Hematopoietic multipotent progenitor cell treated with erythropoietin and hydrocortisone succinate and interleukin-3 and kit ligand, for 4 days (in vitro differentiated cells): ENCODE data around the gene CCDC57.
A peak's percentile ranks its signal among the peaks of the same experiment; 100 is the strongest.

Experiments used
- DNase-seq: peaks from one replicate; pipeline ENCODE4 v3.0.0-alpha.2; 2015

CCDC57 gene

DNA sequence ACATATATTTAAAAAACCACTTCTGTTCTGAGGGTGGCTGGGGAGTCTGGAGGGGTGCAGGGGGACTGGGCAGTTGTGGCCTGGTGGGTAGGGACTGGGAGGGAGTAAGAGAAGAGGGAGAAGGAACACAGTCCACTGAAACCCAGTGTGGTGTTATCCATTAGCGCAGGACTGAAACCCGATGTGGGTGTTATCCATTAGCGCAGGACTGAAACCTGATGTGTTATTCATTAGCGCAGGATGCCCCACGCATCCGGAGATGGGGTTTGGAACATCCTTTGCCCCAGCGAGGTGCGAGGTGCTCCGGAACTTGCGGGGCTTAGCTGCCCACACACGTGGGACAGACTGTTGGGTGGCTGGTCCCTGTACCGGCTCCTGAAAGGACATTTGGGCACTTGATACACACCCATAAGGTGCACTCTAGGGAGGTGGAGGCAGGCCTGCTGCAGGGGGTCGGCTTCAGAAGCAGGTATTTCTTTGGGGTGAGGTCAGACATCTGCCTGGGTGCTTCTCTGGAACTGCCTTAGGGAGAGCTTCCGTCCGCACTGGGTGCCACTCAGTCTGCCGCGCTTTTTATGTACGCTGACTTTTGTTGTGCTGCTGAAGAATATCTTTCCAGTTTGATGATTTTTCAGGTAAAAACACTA, 94.4 kb downstream of the CCDC57 start:
- no peak for DNase-seq

GRCh38 chr17:82117139-82118090, 95.2 kb downstream of the CCDC57 start:
- no peak for DNase-seq

DNA sequence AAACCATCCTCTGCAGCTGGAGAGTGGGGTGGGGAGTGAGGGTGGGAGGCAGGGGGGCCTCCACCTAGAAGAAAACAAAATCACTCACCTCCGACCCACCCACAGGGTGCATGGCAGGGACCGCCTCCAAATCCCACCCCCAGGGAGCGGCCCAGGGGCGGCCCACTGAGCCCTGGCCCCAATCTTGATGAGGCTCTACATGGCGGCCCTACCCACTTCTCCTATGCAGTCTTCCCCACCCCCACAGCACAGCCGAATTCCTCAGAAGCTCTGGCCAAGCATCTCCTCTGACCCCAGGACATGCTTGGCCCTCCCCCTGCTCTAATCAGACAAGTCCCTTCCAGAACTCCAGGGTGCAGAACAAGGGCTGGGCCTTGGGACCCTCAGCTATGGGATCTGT, 96.4 kb downstream of the CCDC57 start:
- DNase-seq, result no peak

DNA sequence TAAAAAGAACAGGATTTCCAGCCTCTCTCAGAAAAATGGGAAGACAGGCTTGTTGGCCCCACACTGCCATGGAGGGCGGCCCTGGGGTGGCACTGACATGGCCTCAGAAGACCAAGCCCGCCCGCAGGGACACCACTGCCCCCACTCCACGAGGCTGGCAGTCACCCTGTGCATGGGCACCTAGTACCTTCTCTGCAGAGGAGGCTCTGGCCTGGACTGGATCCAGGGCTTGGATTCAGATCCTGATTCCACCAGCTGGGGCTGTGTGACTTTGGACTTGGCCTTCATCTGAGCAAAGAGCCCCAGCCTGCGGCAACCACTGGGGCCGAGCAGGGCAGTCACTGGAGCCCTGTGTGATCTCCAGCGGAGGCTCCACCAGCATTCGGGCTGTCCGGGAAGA, 97.8 kb downstream of the CCDC57 start:
- DNase-seq, result no peak

DNA sequence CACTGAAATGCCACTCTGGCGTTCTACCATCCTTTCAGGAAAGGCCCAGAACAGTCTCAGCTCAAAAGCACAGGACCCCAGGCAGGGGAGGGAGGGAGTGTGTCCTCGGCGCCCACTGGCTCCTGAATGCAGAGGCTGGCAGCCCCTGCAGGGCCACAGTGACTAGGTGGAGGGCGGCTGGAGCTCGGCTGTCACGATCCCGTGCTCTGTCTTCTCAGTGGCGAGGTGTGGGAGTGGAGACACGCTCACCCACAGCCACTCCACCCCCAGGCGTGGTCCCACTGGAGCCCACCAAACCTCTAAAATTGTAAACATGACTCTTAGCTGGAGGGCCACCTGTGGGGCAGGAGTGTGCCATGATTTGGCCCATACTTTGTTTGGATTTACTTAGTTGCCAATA, 98.2 kb downstream of the CCDC57 start:
- no peak for DNase-seq

GRCh38 chr17:82113941-82114340, 98.7 kb downstream of the CCDC57 start:
- DNase-seq, result no peak

DNA sequence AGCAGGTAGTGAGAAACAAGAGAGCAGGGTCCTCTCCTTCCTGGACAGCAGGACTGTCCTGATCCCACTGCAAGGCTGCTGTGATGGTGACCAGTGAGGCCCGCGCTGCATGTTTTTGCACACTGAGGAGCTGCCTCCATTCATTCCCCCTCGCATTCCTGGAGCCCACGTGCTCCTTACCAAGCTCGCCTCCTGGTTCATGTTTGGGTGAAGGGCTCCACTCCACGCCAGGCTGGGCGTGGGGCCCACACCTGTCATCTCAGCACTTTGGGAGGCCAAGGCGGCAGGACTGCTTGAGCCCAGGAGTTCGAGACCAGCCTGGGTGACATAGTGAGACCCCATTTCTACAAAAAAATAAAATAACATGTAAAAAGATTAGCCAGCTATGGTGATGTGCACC, 99.2 kb downstream of the CCDC57 start:
- no peak for DNase-seq

GRCh38 chr17:82112914-82113311, 99.7 kb downstream of the CCDC57 start:
- peak; percentile 61 for DNase-seq

GRCh38 chr17:82112181-82112913, 100.3 kb downstream of the CCDC57 start:
- no peak for DNase-seq

GRCh38 chr17:82110298-82110697, 102.3 kb downstream of the CCDC57 start:
- no peak for DNase-seq

DNA sequence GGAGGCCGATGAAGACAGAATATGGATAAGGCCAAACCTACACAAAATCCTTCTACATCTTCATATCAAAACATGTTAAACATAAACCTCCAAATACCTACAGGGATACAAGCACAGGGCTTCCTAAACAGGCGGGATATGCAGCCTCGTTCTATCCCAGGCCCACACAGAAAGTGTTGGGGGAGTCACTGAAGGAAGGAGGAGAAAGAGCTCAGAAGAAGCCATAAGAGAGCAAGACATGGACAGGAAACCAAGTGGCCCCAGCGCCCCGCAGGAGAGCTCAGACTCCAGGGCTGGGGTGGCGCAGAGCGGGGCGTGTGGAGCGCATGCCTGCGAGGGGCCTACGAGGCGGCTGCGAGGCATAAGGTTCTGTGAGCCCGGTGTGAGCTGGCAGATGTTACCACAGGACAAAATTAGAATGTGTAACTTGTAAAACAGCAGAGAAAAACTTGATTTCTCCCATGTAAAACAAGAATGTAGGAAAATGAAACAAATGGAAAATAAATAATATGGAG, 103.6 kb downstream of the CCDC57 start:
- no peak for DNase-seq

GRCh38 chr17:82108496-82108945, 104.1 kb downstream of the CCDC57 start:
- DNase-seq, result no peak

DNA sequence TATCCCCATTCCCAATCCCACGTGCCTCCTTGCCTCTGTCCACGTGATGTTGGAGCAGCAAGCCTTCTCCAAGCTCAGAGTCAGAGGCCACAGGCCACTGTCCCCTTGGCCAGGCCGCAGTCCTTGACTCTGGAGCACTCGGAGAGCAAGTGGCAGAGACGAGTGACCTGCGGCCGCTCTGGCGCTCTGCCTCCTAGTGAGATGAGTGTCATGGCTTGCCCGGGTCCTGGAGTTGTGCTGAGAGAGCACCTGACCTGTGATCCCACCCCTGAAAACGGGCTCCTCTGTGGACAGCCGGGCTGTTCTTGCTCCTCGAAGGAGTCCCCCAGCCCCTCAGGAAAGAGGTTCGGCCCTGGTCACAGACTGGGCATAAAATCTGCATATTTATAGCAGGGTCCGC, 104.6 kb downstream of the CCDC57 start:
- DNase-seq, result no peak

DNA sequence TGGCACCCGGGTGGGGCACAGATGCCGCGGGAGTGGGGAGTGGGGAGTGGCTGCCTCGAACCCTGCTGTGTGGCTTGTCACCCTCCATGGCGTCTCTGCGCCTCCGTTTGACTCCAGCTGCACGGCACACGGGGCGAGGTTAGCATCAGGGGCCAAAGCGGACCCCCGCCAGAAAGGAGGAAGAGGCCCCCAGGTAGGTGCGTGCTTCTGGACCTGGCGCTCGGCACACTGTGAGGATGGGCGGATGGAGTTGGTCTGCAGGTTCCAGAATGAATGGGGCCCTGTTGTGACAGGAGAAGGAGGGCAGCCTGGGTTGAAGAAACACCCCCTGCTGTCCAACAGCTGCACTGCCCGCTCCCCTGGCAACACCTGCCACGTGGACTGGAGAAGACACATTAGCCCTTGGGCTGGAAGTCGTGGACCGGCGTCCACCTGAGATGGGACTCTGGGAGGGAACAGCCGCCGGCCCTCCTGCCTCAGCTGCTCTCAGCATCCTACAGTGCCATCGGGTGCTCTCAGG, 105.2 kb downstream of the CCDC57 start:
- peak; percentile 63 for DNase-seq

DNA sequence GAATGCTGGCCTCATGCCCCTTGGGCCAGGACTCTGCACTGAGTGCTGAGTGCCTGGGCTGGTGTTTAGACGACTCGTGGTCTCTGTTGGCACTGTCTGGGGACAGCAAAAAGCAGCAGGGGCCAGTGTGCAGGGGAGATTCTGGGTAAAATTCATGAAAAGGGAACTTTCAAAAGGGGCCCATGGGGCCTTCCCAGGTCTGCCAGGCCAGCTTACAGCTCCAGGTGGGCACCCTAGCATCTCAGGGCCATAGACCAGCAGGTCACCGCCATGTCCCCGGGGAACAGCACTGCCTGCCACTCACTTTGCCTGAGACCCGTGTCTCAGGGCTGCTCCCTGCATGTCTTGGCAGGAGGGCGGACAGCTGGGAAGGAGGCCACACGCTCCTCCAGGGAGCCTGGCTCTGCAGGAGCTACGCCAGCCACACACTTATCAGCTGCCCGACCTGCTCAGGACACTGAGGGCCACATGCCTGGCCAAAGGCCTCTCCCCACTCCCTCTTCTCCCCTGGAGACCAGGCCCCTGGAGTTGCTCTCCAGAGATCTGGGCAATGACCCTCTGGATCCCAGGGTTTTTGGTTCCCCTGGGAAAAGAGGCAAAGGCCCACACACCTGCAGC, 105.8 kb downstream of the CCDC57 start:
- DNase-seq, result no peak

GRCh38 chr17:82105882-82106687, 106.6 kb downstream of the CCDC57 start:
- DNase-seq, result peak; percentile 94

DNA sequence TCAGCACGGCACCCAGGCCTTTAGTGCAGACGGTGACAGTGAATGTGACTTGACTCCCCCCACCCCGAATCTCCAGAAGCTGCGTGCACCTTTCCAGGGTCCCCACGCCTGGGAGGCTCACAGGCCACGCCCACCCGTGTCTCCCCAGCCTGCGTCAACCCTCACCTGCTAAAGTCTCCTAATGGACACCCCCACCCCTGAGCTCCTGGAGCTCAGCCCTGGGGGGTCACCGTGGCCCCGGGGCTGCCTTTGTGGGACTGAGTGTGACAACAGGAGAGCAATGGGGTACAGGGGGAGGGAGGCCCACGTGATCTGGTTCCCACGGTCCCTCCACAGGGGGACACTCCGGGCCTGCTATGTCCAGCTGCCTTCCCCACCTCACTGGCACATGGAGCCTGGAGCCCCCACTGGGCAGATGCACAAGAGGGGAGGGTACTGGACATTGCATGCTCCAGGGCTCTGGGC, 107.2 kb downstream of the CCDC57 start:
- no peak for DNase-seq

DNA sequence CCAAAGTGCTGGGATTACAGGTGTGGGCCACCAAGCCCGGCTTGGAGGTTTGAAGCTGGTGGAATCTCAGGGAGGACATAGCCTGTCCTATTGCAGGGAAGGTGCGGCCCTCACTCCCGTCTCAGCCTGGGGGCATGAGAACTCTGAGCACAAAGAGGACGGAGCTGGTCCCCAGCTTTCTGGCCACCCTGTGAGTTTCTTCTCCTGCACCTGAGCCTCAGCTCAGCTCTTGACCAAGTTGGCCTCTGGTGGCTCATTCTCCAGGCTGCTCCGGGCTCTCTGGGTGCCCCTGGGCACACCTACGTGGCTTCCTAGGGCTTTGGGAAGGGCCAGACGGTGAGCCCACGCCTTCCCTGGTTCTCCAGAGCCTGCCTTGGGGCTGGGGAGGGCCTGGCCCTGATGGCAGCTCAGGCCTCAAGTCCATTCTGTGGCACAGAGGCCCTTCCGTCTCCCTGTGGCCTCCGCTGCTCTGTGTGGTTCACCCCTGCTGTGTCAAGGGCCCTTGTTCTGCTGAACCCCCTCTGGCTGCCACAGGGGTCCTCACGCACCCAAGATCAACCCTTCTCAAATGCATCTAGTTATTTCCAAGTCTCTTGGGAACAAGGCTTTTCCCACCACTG, 107.7 kb downstream of the CCDC57 start:
- no peak for DNase-seq

DNA sequence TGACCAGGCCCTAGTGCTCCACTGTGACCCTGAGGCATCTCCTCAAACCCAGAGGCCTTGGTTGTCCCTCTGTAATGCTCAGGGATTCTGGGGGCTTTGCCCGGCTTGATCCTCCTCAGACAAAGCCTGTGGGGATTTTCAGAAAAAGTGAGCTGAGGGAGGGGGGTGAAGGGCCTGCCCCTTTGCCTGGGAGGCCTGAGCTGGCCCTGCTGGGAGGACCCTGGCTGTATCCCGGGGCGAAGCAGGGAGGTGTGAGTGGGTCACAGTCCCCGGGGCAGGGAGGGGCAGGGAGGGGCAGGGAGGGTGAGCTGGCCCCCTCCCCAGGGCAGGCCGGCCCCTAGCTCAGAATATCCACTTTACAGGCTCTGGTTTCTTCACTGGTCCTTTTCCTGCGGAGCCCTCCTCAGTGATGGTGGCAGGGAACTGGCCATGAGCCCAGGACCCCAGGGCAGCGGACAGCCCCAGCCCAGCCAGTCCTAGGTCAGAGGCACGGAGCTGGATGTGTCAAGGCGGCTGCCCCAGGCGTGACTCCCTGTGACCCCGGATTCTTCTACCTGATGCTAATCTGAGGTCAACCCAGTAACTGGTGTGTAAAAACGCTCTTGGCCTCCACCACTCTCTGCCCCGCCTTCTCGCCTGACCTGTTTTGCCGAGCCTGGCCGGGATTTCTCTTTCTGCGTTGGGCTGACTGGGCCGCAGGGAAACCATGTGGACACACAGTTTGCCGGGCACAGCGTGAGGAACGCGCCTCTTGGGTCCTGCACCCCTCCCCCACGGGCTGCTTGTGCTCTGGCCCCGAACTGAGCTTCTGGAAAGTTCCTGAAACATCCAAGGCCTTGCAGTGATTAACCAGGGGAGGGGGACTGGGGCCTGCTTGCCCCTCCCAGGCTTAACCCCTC, 108.8 kb downstream of the CCDC57 start:
- DNase-seq, result no peak
